Activated naive CD4-positive, alpha-beta T cell treated with anti-CD3 and anti-CD28 coated beads, Interleukin-2, amount 10 ng/mL, durations not matched to agents 7 days and 5 days (primary cell): Measurements from ENCODE around the gene CD99.
A peak's percentile ranks its signal among the peaks of the same experiment; 100 is the strongest.

ENCODE experiments used
- CTCF ChIA-PET: fragments of 350-600 bp; sonication (Branson Sonifier 250); formaldehyde crosslinking; loops from one replicate; lab custom pipeline; 2021; ENCODE audit warnings: antibody characterized with exemption; lab: Charles Lee
- DNase-seq: peaks from one replicate; pipeline ENCODE4 v3.0.0-alpha.2; 2020
- H3K27ac Mint-ChIP-seq: one replicate; pipeline ENCODE4 v1.8.0; 2021; ENCODE audit warnings: mild to moderate bottlenecking, moderate library complexity, mixed read lengths
- H3K27me3 Mint-ChIP-seq: one replicate; pipeline ENCODE4 v1.8.0; 2021; ENCODE audit warnings: mild to moderate bottlenecking, mixed read lengths
- H3K36me3 Mint-ChIP-seq: one replicate; pipeline ENCODE4 v1.8.0; 2021; ENCODE audit warnings: mixed read lengths
- H3K4me1 Mint-ChIP-seq: one replicate; pipeline ENCODE4 v1.8.0; 2021; ENCODE audit warnings: mixed read lengths
- H3K4me3 Mint-ChIP-seq: one replicate; pipeline ENCODE4 v1.8.0; 2021; ENCODE audit warnings: mild to moderate bottlenecking, moderate library complexity, mixed read lengths
- H3K9me3 Mint-ChIP-seq: one replicate; pipeline ENCODE4 v1.8.0; 2021; ENCODE audit warnings: mixed read lengths

CD99 gene

DNA sequence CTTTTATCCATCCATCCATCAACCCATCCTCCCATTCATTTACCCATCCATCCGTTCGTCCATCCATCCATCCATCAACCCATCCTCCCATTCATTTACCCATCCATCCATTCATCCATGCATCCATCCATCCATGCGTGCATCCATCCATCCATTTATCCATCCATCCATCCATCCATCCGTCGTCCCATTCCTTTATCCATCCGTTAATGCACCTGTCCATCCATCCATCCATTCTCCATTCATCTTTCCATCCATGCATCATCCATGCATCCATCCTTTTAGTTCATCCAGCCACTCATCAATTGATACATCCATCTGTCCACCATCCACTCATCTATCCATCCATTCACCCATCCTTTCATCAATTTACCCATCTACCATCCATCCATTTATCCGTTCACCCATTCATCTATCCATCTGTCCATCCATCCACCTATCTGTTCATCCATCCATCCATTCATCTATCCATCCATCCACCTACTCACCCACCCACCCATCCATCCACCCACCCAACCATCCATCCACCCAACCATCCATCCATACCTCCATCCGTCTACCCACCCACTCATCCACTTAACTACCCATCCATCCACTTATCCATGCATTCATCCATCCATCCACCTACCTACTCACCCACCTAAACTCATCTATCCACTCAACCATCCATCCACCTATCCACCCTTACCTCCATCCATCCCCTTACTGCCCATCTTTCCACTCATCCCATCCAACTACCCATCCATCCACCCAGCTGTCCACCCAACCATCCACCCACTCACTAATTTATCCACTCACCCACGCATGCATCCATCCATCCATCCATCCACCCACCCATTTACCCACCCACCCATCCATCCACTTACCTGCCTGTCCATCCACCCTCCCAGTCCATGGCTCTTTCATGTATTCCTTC lies 9.6 kb downstream of the CD99 start:
- CTCF ChIA-PET: no interaction called here
- no peak for DNase-seq
- H3K27ac Mint-ChIP-seq: no peak overlapping the region
- H3K27me3 Mint-ChIP-seq: no peaks in the 10 kb centered on the region
- H3K4me3 Mint-ChIP-seq: no peak overlapping the region
- peaks cover 74% of the 10 kb centered on the region for H3K36me3 Mint-ChIP-seq
- H3K4me1 Mint-ChIP-seq: peaks cover 98% of the 10 kb centered on the region
- H3K9me3 Mint-ChIP-seq: peaks cover 4% of the 10 kb centered on the region

DNA sequence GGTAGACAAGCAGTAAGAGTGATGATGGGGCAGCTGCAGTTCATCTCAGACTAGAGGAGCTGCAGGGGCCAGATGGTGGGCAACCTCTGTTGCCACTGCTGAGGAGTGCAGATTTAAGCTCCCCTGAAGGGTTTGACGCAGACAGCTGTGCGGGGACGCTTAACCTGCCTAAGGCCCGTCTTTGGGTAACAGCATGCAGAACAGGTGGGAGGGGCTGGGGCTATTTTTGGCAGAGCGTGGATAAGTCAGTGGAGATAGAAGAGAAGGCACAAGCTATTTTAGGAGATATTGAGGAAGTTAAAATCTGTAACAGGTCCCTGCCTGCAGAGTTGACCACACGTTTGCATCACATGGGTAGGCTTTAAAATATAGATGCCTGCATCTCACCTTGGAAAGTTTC lies 10.5 kb downstream of the CD99 start:
- peaks cover 69% of the 10 kb centered on the region for H3K36me3 Mint-ChIP-seq
- CTCF ChIA-PET: no interaction called here

DNA sequence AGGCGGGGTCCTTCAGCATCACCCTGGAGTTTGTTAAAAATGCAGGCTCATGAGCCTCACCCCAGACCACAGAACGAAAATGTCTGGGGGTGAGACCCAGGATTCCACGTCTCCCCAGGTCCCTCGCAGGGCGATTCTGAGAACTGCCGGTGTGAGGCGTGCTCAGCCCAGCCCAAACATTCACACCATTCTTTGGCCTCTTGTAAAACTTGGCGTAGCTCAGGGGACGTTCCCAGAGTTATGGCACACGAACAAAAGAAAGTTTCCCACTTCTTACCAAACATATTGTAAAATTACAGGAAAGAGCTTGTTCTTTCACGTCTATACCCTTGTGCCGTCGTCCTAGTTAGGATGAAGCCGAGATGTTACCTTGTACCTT lies 12.9 kb downstream of the CD99 start:
- no peak overlapping the region for H3K4me3 Mint-ChIP-seq

More for the DNA sequence above, 10.5 kb downstream of the CD99 start:
- Mint-ChIP-seq H3K9me3 (peaks cover 4% of the 10 kb centered on the region), H3K4me1 (peaks cover 94% of the 10 kb centered on the region), H3K4me3 (peak overlapping the region; percentile 22), H3K27ac (no peak overlapping the region), H3K27me3 (no peaks in the 10 kb centered on the region)
- no peak for DNase-seq

DNA sequence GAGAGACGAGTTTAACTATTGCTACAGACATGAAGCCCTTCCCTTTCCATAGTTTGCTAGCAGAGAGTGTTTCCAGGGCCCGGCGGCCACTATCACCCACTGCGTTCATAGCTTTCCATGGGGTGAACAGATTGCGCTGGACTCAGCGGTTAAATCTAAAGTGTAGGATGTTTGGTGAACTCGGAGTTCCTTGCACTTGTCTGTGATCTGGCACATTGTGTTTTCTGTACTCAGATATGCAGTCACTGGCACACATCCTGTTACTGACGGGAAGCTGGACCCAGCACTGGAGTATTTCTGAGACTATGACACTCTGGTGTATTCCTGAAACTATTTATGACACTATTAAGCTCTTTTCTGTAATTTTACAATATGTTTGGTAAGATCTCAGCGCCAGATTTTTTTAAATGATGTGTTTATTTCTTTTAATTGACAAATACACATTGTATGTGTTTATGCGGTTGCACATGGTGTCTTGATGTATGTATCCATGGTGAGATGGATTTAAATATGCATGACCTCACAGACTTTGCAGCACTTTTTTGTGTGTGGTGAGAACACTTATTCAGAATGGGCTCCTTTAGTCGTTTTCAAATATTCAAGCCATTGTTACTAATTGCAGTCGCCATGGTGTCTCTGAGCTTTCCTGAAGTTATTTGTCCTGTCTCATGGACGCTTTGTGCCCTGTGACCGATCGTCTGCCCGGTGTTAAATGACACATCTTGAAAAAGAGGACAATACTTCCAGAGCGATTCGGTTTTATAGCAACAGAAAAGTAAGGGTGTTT lies 14.1 kb downstream of the CD99 start:
- DNase-seq: no peak
- Mint-ChIP-seq H3K4me1 (peaks cover 94% of the 10 kb centered on the region), H3K9me3 (peaks cover 3% of the 10 kb centered on the region), H3K36me3 (peaks cover 65% of the 10 kb centered on the region), H3K27me3 (no peaks in the 10 kb centered on the region), H3K4me3 (no peak overlapping the region), H3K27ac (peak overlapping the region; percentile 61)
- CTCF ChIA-PET: no interaction called here

More for the DNA sequence above, 12.9 kb downstream of the CD99 start:
- Mint-ChIP-seq H3K27me3 (no peaks in the 10 kb centered on the region), H3K27ac (peak overlapping the region; percentile 30), H3K4me1 (peaks cover 93% of the 10 kb centered on the region), H3K36me3 (peaks cover 70% of the 10 kb centered on the region), H3K9me3 (peaks cover 4% of the 10 kb centered on the region)
- CTCF ChIA-PET: no interaction called here
- DNase-seq: no peak

DNA sequence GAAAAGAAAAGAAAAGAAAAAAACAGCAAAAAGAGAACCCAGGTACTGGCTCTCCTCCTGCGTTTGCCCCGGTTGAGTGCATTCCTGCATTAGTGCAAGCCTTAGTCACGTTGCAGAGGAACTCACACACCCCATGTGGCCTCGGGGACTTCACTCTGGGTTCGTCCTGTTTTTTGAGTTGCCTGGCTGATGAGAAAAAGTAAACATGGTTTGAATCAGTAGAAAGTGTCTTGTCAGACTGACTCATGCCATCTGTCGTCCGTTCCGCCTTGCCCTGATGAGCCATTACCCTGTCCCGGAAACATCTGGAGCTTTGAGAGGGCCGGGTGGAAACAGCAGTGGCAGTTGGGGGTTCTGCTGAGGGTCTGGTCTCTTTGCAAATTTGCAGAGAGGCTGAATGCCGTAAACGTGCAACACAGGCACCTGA lies 16.3 kb downstream of the CD99 start:
- peak; percentile 63 for DNase-seq
- peaks cover 87% of the 10 kb centered on the region for H3K4me1 Mint-ChIP-seq
- H3K27ac Mint-ChIP-seq: peak overlapping the region; percentile 84
- H3K9me3 Mint-ChIP-seq: no peaks in the 10 kb centered on the region
- peaks cover 53% of the 10 kb centered on the region for H3K36me3 Mint-ChIP-seq
- CTCF ChIA-PET: no interaction called here
- H3K4me3 Mint-ChIP-seq: peak overlapping the region; percentile 26
- no peaks in the 10 kb centered on the region for H3K27me3 Mint-ChIP-seq

DNA sequence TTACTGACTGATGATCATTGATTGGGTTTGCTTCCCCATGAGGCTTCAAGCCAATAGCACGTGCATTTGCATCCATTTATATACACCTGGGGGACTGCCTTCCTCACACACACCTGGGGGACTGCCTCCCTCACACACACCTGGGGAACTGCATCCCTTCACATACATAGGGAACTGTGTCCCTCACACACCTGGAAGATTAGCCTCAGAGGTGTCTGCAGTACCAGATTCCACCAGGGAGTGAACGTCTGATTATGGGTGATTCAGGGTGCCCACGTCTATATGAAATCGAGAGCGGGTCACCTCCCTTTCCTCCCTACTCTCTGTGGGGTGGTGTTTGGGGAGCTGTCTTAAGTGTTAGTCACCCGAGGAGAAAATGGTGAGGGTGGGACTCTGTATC lies 16.9 kb downstream of the CD99 start:
- Mint-ChIP-seq H3K9me3 (no peaks in the 10 kb centered on the region), H3K27ac (peak overlapping the region; percentile 84), H3K4me3 (no peak overlapping the region), H3K27me3 (no peaks in the 10 kb centered on the region), H3K4me1 (peaks cover 80% of the 10 kb centered on the region), H3K36me3 (peaks cover 49% of the 10 kb centered on the region)
- DNase-seq: no peak
- CTCF ChIA-PET: no interaction called here

DNA sequence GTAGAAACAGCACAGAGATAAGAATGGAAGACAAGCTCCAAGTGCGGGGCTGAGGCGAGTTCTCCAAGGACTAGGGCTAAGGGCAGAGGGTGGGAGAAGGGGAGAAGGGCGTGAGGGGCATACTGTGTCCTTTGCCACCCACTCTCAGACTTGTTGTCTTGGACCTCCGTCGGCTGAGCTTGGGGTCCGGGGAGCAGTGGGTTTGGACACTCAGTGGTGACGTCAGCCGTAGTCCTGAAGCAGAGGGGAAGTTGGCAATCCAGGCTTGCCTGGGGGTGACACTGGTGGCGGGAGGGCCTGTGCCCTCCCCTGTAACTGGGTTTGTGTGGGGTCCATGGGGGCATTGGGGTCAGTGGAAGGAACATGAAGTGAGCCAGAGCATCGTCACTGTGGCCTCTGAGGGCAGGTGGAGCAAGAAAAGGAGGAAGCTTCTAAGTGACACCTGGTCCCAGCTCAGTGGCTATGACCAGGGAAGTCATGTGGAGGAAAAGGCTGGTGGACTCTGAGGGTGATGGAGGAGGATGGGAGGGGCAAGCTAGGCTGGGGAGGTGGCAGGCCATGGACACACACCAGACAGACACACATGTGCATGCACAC lies 17.6 kb downstream of the CD99 start:
- peaks cover 45% of the 10 kb centered on the region for H3K36me3 Mint-ChIP-seq
- peak overlapping the region; percentile 81 for H3K27ac Mint-ChIP-seq
- no peaks in the 10 kb centered on the region for H3K9me3 Mint-ChIP-seq
- no peak for DNase-seq
- peaks cover 75% of the 10 kb centered on the region for H3K4me1 Mint-ChIP-seq
- CTCF ChIA-PET: no interaction called here
- H3K4me3 Mint-ChIP-seq: no peak overlapping the region
- no peaks in the 10 kb centered on the region for H3K27me3 Mint-ChIP-seq

DNA sequence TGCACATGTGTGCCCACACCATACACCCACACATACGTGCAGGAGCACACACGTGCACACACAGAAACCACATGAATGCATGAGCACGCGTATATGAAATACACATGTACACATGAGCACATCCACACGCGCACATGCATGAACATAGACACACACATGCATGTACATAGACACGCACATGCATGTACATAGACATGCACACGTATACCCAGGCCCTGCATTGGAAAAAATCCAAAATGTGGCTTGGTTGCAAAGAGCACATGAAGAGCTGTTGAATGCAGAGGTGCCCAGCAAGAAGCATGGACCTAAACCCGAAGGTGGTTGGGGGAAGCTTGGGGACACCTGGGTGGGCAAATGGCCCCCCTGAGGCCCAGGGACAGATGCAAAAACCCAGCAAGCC lies 18.5 kb downstream of the CD99 start:
- no peak for DNase-seq
- CTCF ChIA-PET: no interaction called here
- peaks cover 43% of the 10 kb centered on the region for H3K36me3 Mint-ChIP-seq
- no peaks in the 10 kb centered on the region for H3K27me3 Mint-ChIP-seq
- H3K4me1 Mint-ChIP-seq: peaks cover 74% of the 10 kb centered on the region
- H3K9me3 Mint-ChIP-seq: no peaks in the 10 kb centered on the region
- H3K27ac Mint-ChIP-seq: peak overlapping the region; percentile 90
- peak overlapping the region; percentile 11 for H3K4me3 Mint-ChIP-seq

DNA sequence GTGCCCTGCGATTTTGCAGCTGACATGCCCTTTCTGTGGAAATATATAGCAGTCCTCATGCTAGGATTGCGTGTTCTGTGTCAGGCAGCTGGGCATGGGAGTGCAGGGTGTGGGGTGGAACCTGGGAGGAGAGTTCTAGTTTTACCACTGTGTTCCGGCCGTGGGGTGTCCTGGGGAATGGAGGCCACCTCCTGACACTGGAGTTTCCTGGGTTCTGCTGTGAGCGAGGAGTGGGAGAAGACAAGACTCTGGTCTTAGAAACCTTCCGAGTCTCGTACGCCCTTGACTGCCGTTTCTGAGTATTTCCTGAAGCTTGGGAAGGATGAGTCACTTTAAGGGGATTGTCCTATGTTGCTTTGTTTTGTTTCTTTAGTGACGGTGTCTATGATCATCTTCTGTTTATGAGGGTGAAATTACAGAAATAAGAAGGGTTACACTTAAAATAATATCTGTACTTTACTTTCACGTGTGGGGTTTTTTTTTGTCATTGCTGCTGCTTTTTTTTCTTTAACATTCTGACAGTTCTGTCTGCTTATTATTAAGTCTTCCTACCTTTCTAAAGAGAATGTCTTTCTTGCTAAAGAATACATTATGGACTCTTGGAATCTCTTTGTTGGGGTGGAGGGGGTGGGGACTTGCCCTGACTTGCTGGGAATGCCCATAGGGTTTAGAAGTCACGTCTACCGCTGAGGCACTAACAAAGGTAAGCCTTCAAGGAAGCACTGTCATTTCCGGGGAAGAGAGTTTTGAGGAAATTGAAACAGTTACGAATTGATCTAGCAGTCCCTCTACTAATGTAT lies 19.1 kb downstream of the CD99 start:
- Mint-ChIP-seq H3K36me3 (peaks cover 44% of the 10 kb centered on the region), H3K4me3 (peak overlapping the region; percentile 55), H3K27me3 (no peaks in the 10 kb centered on the region), H3K27ac (peak overlapping the region; percentile 90), H3K9me3 (no peaks in the 10 kb centered on the region), H3K4me1 (peaks cover 74% of the 10 kb centered on the region)
- CTCF ChIA-PET: no interaction called here
- peak; percentile 38 for DNase-seq

DNA sequence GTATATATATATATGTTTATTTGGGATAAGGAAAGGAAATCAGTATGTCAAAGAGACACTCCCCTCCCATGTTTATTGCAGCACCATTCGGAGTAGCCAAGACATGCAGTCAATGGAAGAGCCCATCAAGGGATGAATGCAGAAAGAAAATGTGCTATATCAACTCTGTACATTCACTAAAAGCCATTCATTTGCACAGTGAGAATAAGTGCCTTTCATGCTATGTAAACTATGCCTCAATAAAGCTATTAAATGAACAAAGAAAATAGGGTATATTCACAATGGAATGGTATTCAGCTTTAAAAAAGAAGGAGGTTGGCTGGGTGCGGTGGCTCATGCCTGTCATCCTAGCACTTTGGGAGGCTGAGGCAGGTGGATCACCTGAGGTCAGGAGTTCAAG lies 20.3 kb downstream of the CD99 start:
- H3K27ac Mint-ChIP-seq: no peak overlapping the region
- CTCF ChIA-PET: no interaction called here
- H3K4me3 Mint-ChIP-seq: no peak overlapping the region
- peaks cover 78% of the 10 kb centered on the region for H3K4me1 Mint-ChIP-seq
- no peaks in the 10 kb centered on the region for H3K9me3 Mint-ChIP-seq
- no peak for DNase-seq
- peaks cover 48% of the 10 kb centered on the region for H3K36me3 Mint-ChIP-seq
- no peaks in the 10 kb centered on the region for H3K27me3 Mint-ChIP-seq

DNA sequence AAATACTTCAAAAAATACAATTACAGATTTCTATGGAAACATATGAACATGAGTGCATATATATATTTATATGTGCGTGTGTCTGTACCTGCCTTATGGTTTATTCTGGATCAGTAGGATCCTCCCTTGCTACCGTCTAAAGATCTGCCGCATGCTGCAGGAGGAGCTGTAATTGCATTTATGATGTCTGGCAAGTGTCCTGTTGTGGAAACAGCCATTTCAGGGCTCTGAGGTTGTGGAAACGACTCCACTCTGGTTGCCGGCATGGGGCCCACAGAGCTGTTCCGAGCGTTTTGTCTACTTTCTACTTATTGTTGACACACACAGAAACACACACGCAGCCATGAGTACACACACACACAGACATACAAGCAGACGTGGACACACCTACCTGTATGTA lies 21.3 kb downstream of the CD99 start:
- no peak overlapping the region for H3K4me3 Mint-ChIP-seq
- peaks cover 47% of the 10 kb centered on the region for H3K36me3 Mint-ChIP-seq
- H3K4me1 Mint-ChIP-seq: peaks cover 80% of the 10 kb centered on the region
- no peaks in the 10 kb centered on the region for H3K9me3 Mint-ChIP-seq
- no peak overlapping the region for H3K27ac Mint-ChIP-seq
- no peaks in the 10 kb centered on the region for H3K27me3 Mint-ChIP-seq
- no peak for DNase-seq
- CTCF ChIA-PET: no interaction called here

DNA sequence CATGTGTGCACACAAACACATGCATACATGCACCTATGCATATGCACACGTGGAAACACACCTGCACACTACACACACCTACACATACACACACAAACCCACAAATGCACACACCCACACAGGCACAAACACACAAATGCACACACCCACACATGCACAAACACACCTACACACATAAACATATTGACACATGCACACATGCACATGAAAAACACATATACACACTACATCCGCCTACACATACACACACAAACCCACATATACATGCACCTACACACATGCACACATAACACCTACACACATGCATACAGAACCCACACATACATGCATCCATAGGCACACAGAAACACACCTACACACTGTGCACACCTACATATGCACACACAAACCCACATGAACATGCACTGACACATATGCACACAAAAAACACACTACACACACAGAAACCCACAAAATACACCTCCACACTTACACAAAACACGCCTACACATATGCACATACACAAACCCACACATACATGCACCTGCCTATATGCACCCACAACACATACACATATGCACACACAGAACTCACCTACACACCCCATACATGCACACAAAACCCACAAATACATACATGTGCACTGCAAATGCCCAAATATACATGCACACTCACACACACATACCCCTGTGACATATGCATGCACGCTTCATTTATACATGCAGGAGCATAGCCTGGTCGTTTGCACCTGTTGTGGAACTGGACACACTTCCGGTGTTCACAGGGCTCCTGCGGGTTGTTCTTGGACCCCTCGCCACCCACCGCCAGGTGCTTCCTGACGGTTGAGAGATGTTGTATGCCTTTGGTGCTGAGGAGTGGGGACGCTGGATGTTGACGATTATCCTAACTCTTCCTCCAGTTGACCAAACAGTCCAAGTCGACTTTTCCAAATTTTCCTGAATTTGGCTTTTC lies 22.1 kb downstream of the CD99 start:
- H3K27me3 Mint-ChIP-seq: no peaks in the 10 kb centered on the region
- peaks cover 78% of the 10 kb centered on the region for H3K4me1 Mint-ChIP-seq
- DNase-seq: no peak
- no peaks in the 10 kb centered on the region for H3K9me3 Mint-ChIP-seq
- peaks cover 47% of the 10 kb centered on the region for H3K36me3 Mint-ChIP-seq
- no peak overlapping the region for H3K27ac Mint-ChIP-seq
- CTCF ChIA-PET: no interaction called here
- no peak overlapping the region for H3K4me3 Mint-ChIP-seq

DNA sequence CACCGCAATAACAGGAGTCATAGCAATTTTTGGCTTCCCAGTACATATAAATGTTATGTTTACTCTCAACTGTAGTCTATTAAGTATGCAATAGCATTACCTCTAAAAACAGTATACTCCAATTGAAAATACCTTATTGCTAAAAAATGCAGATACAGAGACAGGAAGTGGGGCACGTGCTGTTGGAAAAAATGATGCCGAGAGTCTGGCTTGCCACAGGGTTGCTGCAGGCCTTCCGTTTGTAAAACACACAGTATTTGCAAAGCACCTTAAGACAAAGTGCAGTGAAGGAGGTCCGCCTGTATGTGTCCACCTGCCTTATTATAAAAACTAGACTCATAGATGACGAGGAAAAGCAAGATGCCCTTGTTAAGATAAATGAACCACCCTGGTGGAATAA lies 23.5 kb downstream of the CD99 start:
- H3K4me3 Mint-ChIP-seq: no peak overlapping the region
- CTCF ChIA-PET: no interaction called here
- peaks cover 53% of the 10 kb centered on the region for H3K36me3 Mint-ChIP-seq

More for the DNA sequence above, 23.5 kb downstream of the CD99 start:
- H3K27ac Mint-ChIP-seq: peak overlapping the region; percentile 47
- no peaks in the 10 kb centered on the region for H3K27me3 Mint-ChIP-seq
- no peaks in the 10 kb centered on the region for H3K9me3 Mint-ChIP-seq
- peak; percentile 51 for DNase-seq
- H3K4me1 Mint-ChIP-seq: peaks cover 67% of the 10 kb centered on the region
